ENCODE data around the gene IRAK2.

Gene IRAK2

DNA sequence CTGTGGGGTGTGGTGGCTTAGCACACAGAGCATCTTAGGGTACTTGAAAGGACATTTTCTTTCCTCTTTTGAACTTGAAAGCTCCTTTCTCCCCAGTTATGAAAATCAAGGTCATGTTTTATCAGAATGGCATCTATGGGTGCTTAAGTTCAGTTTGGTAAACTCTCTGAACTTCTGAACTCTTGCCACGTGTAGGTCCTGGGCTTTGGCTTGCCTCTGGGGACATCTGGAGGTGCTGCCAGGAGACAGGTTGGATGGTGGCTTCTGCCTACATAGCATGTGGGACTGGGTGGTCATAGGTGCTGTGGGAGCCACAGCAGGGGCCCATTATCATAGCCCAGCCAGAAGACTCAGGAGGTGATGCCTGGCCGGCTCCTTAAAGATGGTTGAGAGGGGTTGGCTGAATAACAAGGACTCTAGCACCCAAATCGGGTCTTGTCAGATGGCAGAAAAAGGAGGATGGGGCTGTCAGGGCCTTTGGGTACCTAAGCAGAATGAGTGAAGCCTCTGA is 112.5 kb downstream of the IRAK2 start:
- H3K4me3 ChIP-seq (ENCODE audit: low read depth, low read length) = no peak overlapping the region
- TF ChIP-seq POLR2A (IDR thresholded peaks at IDR 0.05; ENCODE audit: extremely low read depth, insufficient read length) (no peak), MYC (IDR thresholded peaks at IDR 0.05; ENCODE audit: low read depth, low read length) (no peak)
- TF ChIP-seq, protein P1, sequence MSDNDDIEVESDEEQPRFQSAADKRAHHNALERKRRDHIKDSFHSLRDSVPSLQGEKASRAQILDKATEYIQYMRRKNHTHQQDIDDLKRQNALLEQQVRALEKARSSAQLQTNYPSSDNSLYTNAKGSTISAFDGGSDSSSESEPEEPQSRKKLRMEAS (IDR thresholded peaks at IDR 0.05; ENCODE audit: low read depth, low read length) = no peak
- TF ChIP-seq, protein P2, sequence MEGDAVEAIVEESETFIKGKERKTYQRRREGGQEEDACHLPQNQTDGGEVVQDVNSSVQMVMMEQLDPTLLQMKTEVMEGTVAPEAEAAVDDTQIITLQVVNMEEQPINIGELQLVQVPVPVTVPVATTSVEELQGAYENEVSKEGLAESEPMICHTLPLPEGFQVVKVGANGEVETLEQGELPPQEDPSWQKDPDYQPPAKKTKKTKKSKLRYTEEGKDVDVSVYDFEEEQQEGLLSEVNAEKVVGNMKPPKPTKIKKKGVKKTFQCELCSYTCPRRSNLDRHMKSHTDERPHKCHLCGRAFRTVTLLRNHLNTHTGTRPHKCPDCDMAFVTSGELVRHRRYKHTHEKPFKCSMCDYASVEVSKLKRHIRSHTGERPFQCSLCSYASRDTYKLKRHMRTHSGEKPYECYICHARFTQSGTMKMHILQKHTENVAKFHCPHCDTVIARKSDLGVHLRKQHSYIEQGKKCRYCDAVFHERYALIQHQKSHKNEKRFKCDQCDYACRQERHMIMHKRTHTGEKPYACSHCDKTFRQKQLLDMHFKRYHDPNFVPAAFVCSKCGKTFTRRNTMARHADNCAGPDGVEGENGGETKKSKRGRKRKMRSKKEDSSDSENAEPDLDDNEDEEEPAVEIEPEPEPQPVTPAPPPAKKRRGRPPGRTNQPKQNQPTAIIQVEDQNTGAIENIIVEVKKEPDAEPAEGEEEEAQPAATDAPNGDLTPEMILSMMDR (IDR thresholded peaks at IDR 0.05; ENCODE audit: low read depth, low read length) = no peak
- no peak for DNase-seq (ENCODE audit: low read depth)

DNA sequence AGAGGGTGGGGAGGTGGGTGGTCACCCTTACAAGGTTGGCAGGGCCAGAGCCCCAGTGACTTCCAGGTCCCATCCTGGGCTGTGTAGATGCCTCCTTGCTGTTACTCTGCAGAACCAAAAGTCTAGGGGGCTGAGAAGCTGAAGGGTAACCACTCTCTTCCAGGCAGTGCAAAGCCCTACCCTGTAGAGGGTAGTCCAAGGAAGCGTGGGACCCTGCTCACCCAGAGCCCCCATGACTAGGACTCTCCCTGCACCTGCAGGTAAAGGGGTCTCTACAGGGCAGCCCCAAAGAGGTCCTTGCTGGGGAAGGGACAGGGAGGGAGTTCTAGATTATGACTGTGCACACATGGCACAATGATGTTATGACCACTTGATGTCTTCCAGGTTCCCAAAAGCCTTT is 113.8 kb downstream of the IRAK2 start:
- DNase-seq (ENCODE audit: low read depth) = no peak
- H3K4me3 ChIP-seq (ENCODE audit: low read depth, low read length) = no peak overlapping the region
- TF ChIP-seq POLR2A (IDR thresholded peaks at IDR 0.05; ENCODE audit: extremely low read depth, insufficient read length) (no peak), MYC (IDR thresholded peaks at IDR 0.05; ENCODE audit: low read depth, low read length) (no peak)
- TF ChIP-seq, protein P2 (IDR thresholded peaks at IDR 0.05; ENCODE audit: low read depth, low read length) = no peak
- TF ChIP-seq, protein P1 (IDR thresholded peaks at IDR 0.05; ENCODE audit: low read depth, low read length) = no peak

DNA sequence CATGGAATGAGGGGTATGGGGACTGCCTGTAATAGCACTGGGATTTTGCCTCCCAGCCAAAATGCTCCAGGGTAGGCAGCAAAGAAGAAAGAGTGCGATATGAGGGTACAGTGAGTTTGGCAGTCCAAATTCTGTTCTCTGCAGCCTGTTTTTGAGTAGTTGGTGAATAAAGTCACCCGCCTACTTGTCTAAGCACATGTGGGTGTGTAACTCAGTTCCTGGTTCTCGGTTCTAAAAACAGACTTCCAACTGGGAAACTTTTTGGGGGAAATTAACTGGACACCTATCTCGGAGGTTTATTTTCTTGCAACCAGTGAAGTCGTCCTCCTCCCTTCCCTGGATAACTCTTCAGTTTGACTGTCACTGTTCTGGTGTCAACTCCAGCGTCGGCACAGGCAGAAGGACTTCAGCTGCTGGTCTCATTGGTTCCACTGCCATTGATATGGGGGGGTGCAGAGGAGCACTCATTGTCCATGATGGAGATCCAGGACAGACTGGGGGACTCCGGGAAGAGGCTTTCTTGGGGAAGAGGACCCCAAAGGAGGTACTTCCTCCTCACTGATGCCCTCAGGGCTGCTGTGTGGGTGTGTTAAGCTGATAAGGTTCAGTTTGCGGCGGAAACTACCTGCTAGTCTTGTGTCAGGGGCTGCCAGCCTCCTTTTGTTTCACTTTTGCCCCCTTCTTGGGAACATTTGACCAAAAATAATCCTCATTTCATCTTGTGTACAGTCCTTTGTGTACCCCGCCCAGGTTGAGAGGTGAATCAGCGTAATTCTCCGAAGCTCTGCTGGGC is 114.9 kb downstream of the IRAK2 start:
- DNase-seq (ENCODE audit: low read depth) = no peak
- no peak overlapping the region for H3K4me3 ChIP-seq (ENCODE audit: low read depth, low read length)
- TF ChIP-seq, protein P1 (IDR thresholded peaks at IDR 0.05; ENCODE audit: low read depth, low read length) = no peak
- TF ChIP-seq, protein P2 (IDR thresholded peaks at IDR 0.05; ENCODE audit: low read depth, low read length) = no peak
- no peak for TF ChIP-seq MYC (IDR thresholded peaks at IDR 0.05; ENCODE audit: low read depth, low read length)
- TF ChIP-seq POLR2A (IDR thresholded peaks at IDR 0.05; ENCODE audit: extremely low read depth, insufficient read length) = no peak

DNA sequence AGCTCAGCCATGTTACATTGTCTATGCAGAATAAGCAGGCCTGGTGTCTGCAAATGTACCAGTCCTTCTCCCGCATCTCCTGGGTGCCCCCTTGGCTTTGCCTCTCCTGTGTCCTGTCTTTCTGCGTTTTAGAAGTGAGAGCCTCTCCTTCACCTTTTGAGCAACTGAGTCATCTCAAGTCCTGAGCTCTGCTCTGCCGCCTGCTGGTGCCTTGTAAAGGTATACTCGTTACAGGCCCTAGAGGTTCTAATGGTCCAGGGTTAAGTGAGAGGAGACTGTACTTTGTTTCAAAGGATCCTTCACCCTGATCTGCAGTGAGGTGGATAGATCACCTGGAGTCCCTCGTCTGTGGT is 115.4 kb downstream of the IRAK2 start:
- no peak for DNase-seq (ENCODE audit: low read depth)
- TF ChIP-seq, protein P2 (IDR thresholded peaks at IDR 0.05; ENCODE audit: low read depth, low read length) = no peak
- TF ChIP-seq, protein P1 (IDR thresholded peaks at IDR 0.05; ENCODE audit: low read depth, low read length) = no peak
- no peak for TF ChIP-seq MYC (IDR thresholded peaks at IDR 0.05; ENCODE audit: low read depth, low read length)
- no peak for TF ChIP-seq POLR2A (IDR thresholded peaks at IDR 0.05; ENCODE audit: extremely low read depth, insufficient read length)

DNA sequence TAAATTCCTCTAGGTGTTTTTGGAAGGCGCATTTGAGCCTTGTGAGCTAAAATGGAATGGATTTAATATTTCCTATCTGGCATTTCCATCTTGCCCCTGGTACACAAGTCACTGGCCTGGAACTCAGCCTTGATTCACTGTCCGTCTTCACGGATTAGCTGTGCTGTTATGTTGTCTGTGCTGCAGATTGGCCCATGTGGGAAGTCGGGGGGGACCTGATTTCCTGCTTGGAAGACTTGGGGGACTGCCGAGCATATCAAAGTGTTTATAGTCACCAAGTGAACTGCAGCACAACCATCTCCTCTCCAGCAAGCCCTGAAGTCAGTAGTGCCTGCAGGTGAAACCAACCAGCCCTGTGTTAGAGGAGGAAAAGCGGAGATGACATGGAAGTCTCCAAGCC is 115.9 kb downstream of the IRAK2 start:
- TF ChIP-seq POLR2A (IDR thresholded peaks at IDR 0.05; ENCODE audit: extremely low read depth, insufficient read length) (no peak), MYC (IDR thresholded peaks at IDR 0.05; ENCODE audit: low read depth, low read length) (no peak)
- TF ChIP-seq, protein P1 (IDR thresholded peaks at IDR 0.05; ENCODE audit: low read depth, low read length) = no peak
- TF ChIP-seq, protein P2 (IDR thresholded peaks at IDR 0.05; ENCODE audit: low read depth, low read length) = no peak
- no peak overlapping the region for H3K4me3 ChIP-seq (ENCODE audit: low read depth, low read length)
- no peak for DNase-seq (ENCODE audit: low read depth)

More for the DNA sequence above, 115.4 kb downstream of the IRAK2 start:
- no peak overlapping the region for H3K4me3 ChIP-seq (ENCODE audit: low read depth, low read length)
